Endothelial cell of umbilical vein (primary cell): Measurements from ENCODE around the gene GNA12. TPM values are rescaled to one million over a fixed set of nuclear protein-coding genes. Genes with fewer than 3 reads are reported as not detected.

Experiments used
- BruUV-seq: library from RNA; stranded (reverse); fragments of 400-500 nt; replicated peaks from 2 replicates; lab custom pipeline; 2021; lab: Mats Ljungman, UMichigan
- CTCF ChIA-PET: fragments of 300-600, 350-600 bp; sonication (Branson Sonifier 250); formaldehyde crosslinking; loops from one replicate; lab custom pipeline; 2021; ENCODE audit warnings: antibody characterized with exemption, inconsistent platforms; lab: Charles Lee
- POLR2A ChIA-PET: fragments of 300-600, 350-600 bp; sonication (Branson Sonifier 250); formaldehyde crosslinking; loops from one replicate; lab custom pipeline; 2021; ENCODE audit warnings: antibody characterized with exemption, inconsistent platforms; lab: Charles Lee
- DNase-seq: peaks from one replicate; pipeline ENCODE4 v3.0.0-alpha.2; 2011; ENCODE audit warnings: low read depth, low spot score
- FAIRE-seq: peaks from 2 replicates; lab custom pipeline; 2011; peaks lifted over from hg19 to GRCh38; lab: Jason Lieb, UNC
- H2AFZ ChIP-seq: 2 replicates; pipeline ENCODE4 v1.6.0; 2012; ENCODE audit warnings: low read depth, low read length, control low read depth, inconsistent platforms
- H3K27ac ChIP-seq: 2 replicates; pipeline ENCODE4 v1.5.1; 2011; ENCODE audit warnings: low read depth, mild to moderate bottlenecking, control low read depth, low read length, moderate library complexity; ENCODE audit not compliant: insufficient read depth
- H3K27me3 ChIP-seq, 2 experiments: 2 replicates each; pipeline versions ENCODE4 v1.6.0 to v1.6.1; 2011; ENCODE audit warnings: low read length in 2 of 2, mixed read lengths in 1 of 2; ENCODE audit not compliant: control insufficient read depth in 2 of 2, insufficient read depth in 2 of 2
- H3K36me3 ChIP-seq, 2 experiments: 2 replicates in 1 of 2; 3 replicates in 1 of 2; pipeline ENCODE4 v1.5.1; 2011; ENCODE audit warnings: low read length in 2 of 2, mild to moderate bottlenecking in 1 of 2, moderate library complexity in 1 of 2; ENCODE audit not compliant: control insufficient read depth in 2 of 2, insufficient read depth in 2 of 2; ENCODE audit errors: extremely low read depth in 1 of 2
- H3K4me1 ChIP-seq: 3 replicates; pipeline ENCODE4 v1.5.1; 2011; ENCODE audit warnings: mild to moderate bottlenecking, low read length; ENCODE audit not compliant: control insufficient read depth, insufficient read depth; ENCODE audit errors: extremely low read depth
- H3K4me2 ChIP-seq: 2 replicates; pipeline ENCODE4 v1.6.1; 2011; ENCODE audit warnings: low read length, control low read depth, mixed read lengths; ENCODE audit not compliant: insufficient read depth
- H3K4me3 ChIP-seq, 3 experiments: fragments of 200-600 bp in 1 of 3; sonication (generic), shearing (Covaris generic) in 1 of 3; replicated peaks in 1 of 3; 2 replicates each; pipeline ENCODE4 v1.5.1; 2011 to 2016; ENCODE audit warnings: control low read depth in 3 of 3, low read length in 3 of 3, mild to moderate bottlenecking in 2 of 3, inconsistent platforms in 1 of 3, low read depth in 1 of 3, moderate library complexity in 1 of 3; ENCODE audit not compliant: insufficient read depth in 1 of 3
- H3K79me2 ChIP-seq: 2 replicates; pipeline ENCODE4 v1.6.0; 2012; ENCODE audit warnings: low read length, inconsistent platforms; ENCODE audit not compliant: control insufficient read depth, insufficient read depth
- H3K9ac ChIP-seq: replicated peaks from 2 replicates; pipeline ENCODE3; 2011; ENCODE audit warnings: low read length, control low read depth; ENCODE audit not compliant: insufficient read depth; ENCODE audit errors: extremely low read depth
- H3K9me1 ChIP-seq: replicated peaks from 3 replicates; pipeline ENCODE4 v1.6.0; 2011; ENCODE audit warnings: mild to moderate bottlenecking, low read length; ENCODE audit not compliant: control insufficient read depth, insufficient read depth; ENCODE audit errors: extremely low read depth
- H3K9me3 ChIP-seq: replicated peaks from 2 replicates; pipeline ENCODE4 v1.5.1; 2012; ENCODE audit warnings: low read length, inconsistent platforms; ENCODE audit not compliant: control insufficient read depth, insufficient read depth
- H4K20me1 ChIP-seq: replicated peaks from 2 replicates; pipeline ENCODE3; 2011; ENCODE audit warnings: mild to moderate bottlenecking, low read length; ENCODE audit not compliant: control insufficient read depth, insufficient read depth; ENCODE audit errors: extremely low read depth
- EZH2 ChIP-seq: IDR thresholded peaks from 2 replicates; pipeline ENCODE4 v1.6.1; 2012; ENCODE audit warnings: borderline replicate concordance, low read depth, mild to moderate bottlenecking, moderate library complexity, low read length, inconsistent platforms; ENCODE audit not compliant: severe bottlenecking
- FOS ChIP-seq: IDR thresholded peaks from 2 replicates; pipeline ENCODE4 v1.6.1; 2011; ENCODE audit warnings: mild to moderate bottlenecking, low read length, moderate library complexity, borderline replicate concordance; ENCODE audit not compliant: insufficient read depth
- GATA2 ChIP-seq: IDR thresholded peaks from 2 replicates; pipeline ENCODE4 v1.7.0; 2011; ENCODE audit warnings: low read depth, mild to moderate bottlenecking, moderate library complexity, mixed read lengths, low read length; ENCODE audit not compliant: insufficient read length, insufficient read depth
- JUN ChIP-seq: IDR thresholded peaks from 2 replicates; pipeline ENCODE4 v1.6.1; 2011; ENCODE audit warnings: borderline replicate concordance, low read depth; ENCODE audit not compliant: insufficient read length, insufficient read depth
- MYC ChIP-seq: IDR thresholded peaks from one replicate; pipeline ENCODE4 v1.6.1; 2011; ENCODE audit warnings: mild to moderate bottlenecking, low read depth, low read length
- POLR2A ChIP-seq: IDR thresholded peaks from 2 replicates; pipeline ENCODE4 v1.6.1; 2012; ENCODE audit warnings: low read depth, mild to moderate bottlenecking, control low read depth, low read length
- POLR2AphosphoS5 ChIP-seq: IDR thresholded peaks from 2 replicates; pipeline ENCODE4 v1.6.1; 2012; ENCODE audit warnings: low read depth, mild to moderate bottlenecking, control low read depth, low read length, moderate library complexity; ENCODE audit not compliant: insufficient read depth
- dilution Hi-C: fragments of 300-500 bp; cut with MboI; formaldehyde crosslinking; loops from one replicate; pipeline ENCODE4 v1.15.0; 2019; ENCODE audit warnings: low sequenced_read_pairs; ENCODE audit not compliant: extremely low pct_ligation_motif_present
- intact Hi-C: fragments of 100-400 bp; cut with micrococcal nuclease; formaldehyde crosslinking; loops from one replicate; pipeline ENCODE4 v1.10.0; 2022
- polyA plus RNA-seq, 4 experiments: library from polyadenylated mRNA; depleted of rRNA in 3 of 4; stranded (reverse) in 3 of 4; unstranded in 1 of 4; fragments of >200 nt; gene quantifications; 2 replicates each; pipeline versions ENCODE4 v1.2.1 to v1.2.3, GENCODE V29; 2011 to 2012; ENCODE audit warnings: missing spikeins in 1 of 4
- total RNA-seq: library from RNA; stranded (reverse); gene quantifications from 2 replicates; pipeline ENCODE4 v1.2.3, GENCODE V29; 2021
- TF ChIP-seq, protein P1 (sequence below): IDR thresholded peaks from 2 replicates; pipeline ENCODE4 v1.6.1; 2011; ENCODE audit not compliant: insufficient read depth, insufficient read length
- TF ChIP-seq, protein P2 (sequence below), 2 donors: IDR thresholded peaks; 1 replicate in 1 of 2; 2 replicates in 1 of 2; pipeline ENCODE4 v1.5.1; 2011; ENCODE audit warnings: low read length in 2 of 2, mild to moderate bottlenecking in 2 of 2, moderate library complexity in 2 of 2, control low read depth in 1 of 2, inconsistent platforms in 1 of 2, low read depth in 1 of 2; ENCODE audit not compliant: insufficient read depth in 1 of 2; ENCODE audit errors: extremely low read depth in 1 of 2

Gene GNA12
- total and polyA plus RNA-seq, 2 donors (not counting 3 experiments of a cell fraction or from before 2014, with no cell fraction given), result 63.0 to 75.1 TPM

DNA sequence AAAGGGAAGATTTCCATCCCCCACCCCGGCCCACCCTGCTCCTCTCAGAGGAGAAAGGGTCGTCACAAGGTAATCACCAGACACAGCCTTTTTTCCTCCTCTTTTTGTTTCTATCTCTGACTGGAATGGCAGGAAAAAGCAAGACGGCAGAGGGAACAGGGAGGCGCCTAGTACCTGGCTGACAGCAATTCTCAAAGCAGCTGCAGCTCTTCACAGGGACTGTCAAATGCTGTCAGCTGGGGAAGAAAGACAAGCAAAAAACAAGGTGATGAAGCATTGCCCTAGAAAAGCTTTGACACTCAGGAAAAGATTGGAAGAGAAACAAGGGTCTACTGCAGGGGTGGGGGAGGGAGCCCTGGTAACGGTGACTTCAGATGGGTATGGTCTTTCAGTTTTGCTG lies 52.7 kb downstream of the GNA12 start:
- FAIRE-seq, result no peak
- intact Hi-C loops (no loop called here), dilution Hi-C loops (no loop called here)
- Histone ChIP-seq H3K4me2 (no peak overlapping the region), H3K4me3 (no peak overlapping the region), H2AFZ (no peak overlapping the region), H3K36me3 (peaks cover 10 to 16% of the 10 kb centered on the region in 2 experiments), H3K4me1 (peaks cover 6% of the 10 kb centered on the region), H3K27me3 (no peaks in the 10 kb centered on the region), H3K9me1 (no peaks in the 10 kb centered on the region), H3K27ac (no peak overlapping the region), H4K20me1 (no peaks in the 10 kb centered on the region), H3K9me3 (no peaks in the 10 kb centered on the region), H3K79me2 (peaks cover 7% of the 10 kb centered on the region), H3K9ac (no peak overlapping the region)
- ChIA-PET POLR2A (no interaction called here), CTCF (no interaction called here)
- no TSS peak for BruUV-seq
- DNase-seq, result no peak
- TF ChIP-seq POLR2AphosphoS5 (no peak), POLR2A (no peak), GATA2 (no peak), JUN (no peak), MYC (no peak), EZH2 (no peak), FOS (no peak)
- TF ChIP-seq, protein P1, sequence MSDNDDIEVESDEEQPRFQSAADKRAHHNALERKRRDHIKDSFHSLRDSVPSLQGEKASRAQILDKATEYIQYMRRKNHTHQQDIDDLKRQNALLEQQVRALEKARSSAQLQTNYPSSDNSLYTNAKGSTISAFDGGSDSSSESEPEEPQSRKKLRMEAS, result no peak
- TF ChIP-seq, protein P2, sequence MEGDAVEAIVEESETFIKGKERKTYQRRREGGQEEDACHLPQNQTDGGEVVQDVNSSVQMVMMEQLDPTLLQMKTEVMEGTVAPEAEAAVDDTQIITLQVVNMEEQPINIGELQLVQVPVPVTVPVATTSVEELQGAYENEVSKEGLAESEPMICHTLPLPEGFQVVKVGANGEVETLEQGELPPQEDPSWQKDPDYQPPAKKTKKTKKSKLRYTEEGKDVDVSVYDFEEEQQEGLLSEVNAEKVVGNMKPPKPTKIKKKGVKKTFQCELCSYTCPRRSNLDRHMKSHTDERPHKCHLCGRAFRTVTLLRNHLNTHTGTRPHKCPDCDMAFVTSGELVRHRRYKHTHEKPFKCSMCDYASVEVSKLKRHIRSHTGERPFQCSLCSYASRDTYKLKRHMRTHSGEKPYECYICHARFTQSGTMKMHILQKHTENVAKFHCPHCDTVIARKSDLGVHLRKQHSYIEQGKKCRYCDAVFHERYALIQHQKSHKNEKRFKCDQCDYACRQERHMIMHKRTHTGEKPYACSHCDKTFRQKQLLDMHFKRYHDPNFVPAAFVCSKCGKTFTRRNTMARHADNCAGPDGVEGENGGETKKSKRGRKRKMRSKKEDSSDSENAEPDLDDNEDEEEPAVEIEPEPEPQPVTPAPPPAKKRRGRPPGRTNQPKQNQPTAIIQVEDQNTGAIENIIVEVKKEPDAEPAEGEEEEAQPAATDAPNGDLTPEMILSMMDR (IDR thresholded peaks at IDR 0.05; ENCODE audit: extremely low read depth in 1 of 2, insufficient read depth in 1 of 2, low read depth in 1 of 2, low read length in 2 of 2), result no peak
